Body of pancreas (tissue), 4 donors: ENCODE results near the gene RHOBTB3. TPM values are rescaled to one million over a fixed set of nuclear protein-coding genes. Genes with fewer than 3 reads are reported as not detected.
A peak's percentile ranks its signal among the peaks of the same experiment; 100 is the strongest.

Experiments used
- ATAC-seq: fragments of 150-250 bp; one replicate; pipeline ENCODE4 v1.9.1; 2016
- DNase-seq, 4 donors: peaks; one replicate each; pipeline ENCODE4 v3.0.0-alpha.2; 2019
- H3K27ac ChIP-seq, 4 donors: fragments of 200-600 bp; sonication (generic); 1 replicate in 3 of 4; 2 replicates in 1 of 4; pipeline versions ENCODE4 v1.5.1 to v1.6.1; 2016 to 2019; ENCODE audit warnings: mild to moderate bottlenecking in 1 of 4, mixed read lengths in 1 of 4, moderate library complexity in 1 of 4
- H3K27me3 ChIP-seq, 2 donors: fragments of 200-600 bp; sonication (generic); one replicate each; pipeline ENCODE4 v1.6.0; 2016; ENCODE audit warnings: mild to moderate bottlenecking in 1 of 2
- H3K36me3 ChIP-seq, 2 donors: fragments of 200-600 bp; sonication (generic); replicated peaks in 1 of 2; 2 replicates each; pipeline ENCODE4 v1.5.1; 2016; ENCODE audit warnings: low read depth in 2 of 2; ENCODE audit not compliant: insufficient read depth in 1 of 2
- H3K4me1 ChIP-seq: fragments of 200-600 bp; sonication (generic); one replicate; pipeline ENCODE4 v1.6.0; 2016
- H3K4me3 ChIP-seq, 2 donors: fragments of 200-600 bp; sonication (generic); 1 replicate in 1 of 2; 2 replicates in 1 of 2; pipeline ENCODE4 v1.5.1; 2016 to 2019
- H3K9me3 ChIP-seq, 3 donors: fragments of 200-600 bp; sonication (generic); 1 replicate in 2 of 3; 2 replicates in 1 of 3; pipeline ENCODE4 v1.5.1; 2016
- POLR2A ChIP-seq, 3 donors: fragments of 450-650 bp; IDR thresholded peaks; one replicate each; pipeline ENCODE4 v1.6.1; 2016; ENCODE audit warnings: antibody characterized with exemption in 3 of 3, mild to moderate bottlenecking in 2 of 3
- WGBS, 2 donors: methylation state at CpG; one replicate each; pipeline ENCODE4 v1.1.5; 2017; 5-methylcytosine and 5-hydroxymethylcytosine counted together
- intact Hi-C: fragments of 100-400 bp; cut with DNase I; formaldehyde crosslinking; loops from one replicate; pipeline ENCODE4 v1.15.1; 2023
- total RNA-seq, 2 donors: library from RNA; depleted of rRNA; stranded (reverse); fragments of >200 nt; gene quantifications; one replicate each; pipeline ENCODE4 v1.1.0, GENCODE V29; 2016
- TF ChIP-seq, protein P1 (sequence below), 7 experiments: fragments of 450-650 bp in 4 of 7; fragments of 200-600 bp in 3 of 7; sonication (generic) in 3 of 7; IDR thresholded peaks; one replicate each; pipeline ENCODE4 v1.5.1; 2016 to 2019; ENCODE audit warnings: antibody characterized with exemption in 7 of 7

The RHOBTB3 gene
- total RNA-seq, 2 donors from 2014 or later, result 153 to 196 TPM

- Histone ChIP-seq H3K27ac (no peak overlapping the region), H3K4me1 (peaks cover 41% of the 10 kb centered on the region), H3K9me3 (no peaks in the 10 kb centered on the region), H3K27me3 (no peaks in the 10 kb centered on the region), H3K36me3 (peaks cover 0 to 5% of the 10 kb centered on the region in 2 donors), H3K4me3 (no peak overlapping the region)
- no peak for DNase-seq
- ATAC-seq, result no peak
- WGBS, 2 donors, result 94 to 100% methylated on average over 1 of the region's 1 CpG
- no peak for TF ChIP-seq POLR2A (IDR thresholded peaks at IDR 0.05)
- TF ChIP-seq, protein P1, sequence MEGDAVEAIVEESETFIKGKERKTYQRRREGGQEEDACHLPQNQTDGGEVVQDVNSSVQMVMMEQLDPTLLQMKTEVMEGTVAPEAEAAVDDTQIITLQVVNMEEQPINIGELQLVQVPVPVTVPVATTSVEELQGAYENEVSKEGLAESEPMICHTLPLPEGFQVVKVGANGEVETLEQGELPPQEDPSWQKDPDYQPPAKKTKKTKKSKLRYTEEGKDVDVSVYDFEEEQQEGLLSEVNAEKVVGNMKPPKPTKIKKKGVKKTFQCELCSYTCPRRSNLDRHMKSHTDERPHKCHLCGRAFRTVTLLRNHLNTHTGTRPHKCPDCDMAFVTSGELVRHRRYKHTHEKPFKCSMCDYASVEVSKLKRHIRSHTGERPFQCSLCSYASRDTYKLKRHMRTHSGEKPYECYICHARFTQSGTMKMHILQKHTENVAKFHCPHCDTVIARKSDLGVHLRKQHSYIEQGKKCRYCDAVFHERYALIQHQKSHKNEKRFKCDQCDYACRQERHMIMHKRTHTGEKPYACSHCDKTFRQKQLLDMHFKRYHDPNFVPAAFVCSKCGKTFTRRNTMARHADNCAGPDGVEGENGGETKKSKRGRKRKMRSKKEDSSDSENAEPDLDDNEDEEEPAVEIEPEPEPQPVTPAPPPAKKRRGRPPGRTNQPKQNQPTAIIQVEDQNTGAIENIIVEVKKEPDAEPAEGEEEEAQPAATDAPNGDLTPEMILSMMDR (IDR thresholded peaks at IDR 0.05), result no peak
- intact Hi-C loops, result no loop called here
Measured at GRCh38 chr5:95743877-95744276, 12.7 kb downstream of the RHOBTB3 start.

DNA sequence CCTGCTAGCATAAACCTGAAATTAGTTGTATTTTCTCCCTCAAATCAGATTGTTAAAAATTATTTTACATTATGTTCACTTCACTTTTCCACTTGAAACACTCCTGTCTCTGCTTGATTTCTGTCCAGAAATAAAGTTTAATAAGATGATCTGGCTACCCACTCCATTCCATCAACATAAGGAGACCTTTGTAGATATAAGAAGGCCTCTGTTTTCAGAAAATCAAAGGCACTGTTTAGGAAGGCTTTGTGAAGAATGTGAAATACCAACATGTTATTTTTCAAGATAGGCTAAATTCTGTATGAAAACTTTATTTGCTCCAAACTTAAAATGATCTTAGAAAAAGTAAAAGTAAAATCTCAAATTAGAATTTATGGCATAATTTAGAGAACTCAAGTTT is 15.1 kb downstream of the RHOBTB3 start:
- H3K27ac ChIP-seq, result no peak overlapping the region
- ATAC-seq (no peak), DNase-seq (no peak)
- no peaks in the 10 kb centered on the region for H3K9me3 ChIP-seq
- no peak overlapping the region for H3K4me3 ChIP-seq
- H3K36me3 ChIP-seq, result peaks cover 0 to 17% of the 10 kb centered on the region in 2 donors
- peaks cover 38% of the 10 kb centered on the region for H3K4me1 ChIP-seq
- intact Hi-C loops, result no loop called here
- no peaks in the 10 kb centered on the region for H3K27me3 ChIP-seq
- no peak for TF ChIP-seq POLR2A (IDR thresholded peaks at IDR 0.05)
- TF ChIP-seq, protein P1 (IDR thresholded peaks at IDR 0.05), result no peak

DNA sequence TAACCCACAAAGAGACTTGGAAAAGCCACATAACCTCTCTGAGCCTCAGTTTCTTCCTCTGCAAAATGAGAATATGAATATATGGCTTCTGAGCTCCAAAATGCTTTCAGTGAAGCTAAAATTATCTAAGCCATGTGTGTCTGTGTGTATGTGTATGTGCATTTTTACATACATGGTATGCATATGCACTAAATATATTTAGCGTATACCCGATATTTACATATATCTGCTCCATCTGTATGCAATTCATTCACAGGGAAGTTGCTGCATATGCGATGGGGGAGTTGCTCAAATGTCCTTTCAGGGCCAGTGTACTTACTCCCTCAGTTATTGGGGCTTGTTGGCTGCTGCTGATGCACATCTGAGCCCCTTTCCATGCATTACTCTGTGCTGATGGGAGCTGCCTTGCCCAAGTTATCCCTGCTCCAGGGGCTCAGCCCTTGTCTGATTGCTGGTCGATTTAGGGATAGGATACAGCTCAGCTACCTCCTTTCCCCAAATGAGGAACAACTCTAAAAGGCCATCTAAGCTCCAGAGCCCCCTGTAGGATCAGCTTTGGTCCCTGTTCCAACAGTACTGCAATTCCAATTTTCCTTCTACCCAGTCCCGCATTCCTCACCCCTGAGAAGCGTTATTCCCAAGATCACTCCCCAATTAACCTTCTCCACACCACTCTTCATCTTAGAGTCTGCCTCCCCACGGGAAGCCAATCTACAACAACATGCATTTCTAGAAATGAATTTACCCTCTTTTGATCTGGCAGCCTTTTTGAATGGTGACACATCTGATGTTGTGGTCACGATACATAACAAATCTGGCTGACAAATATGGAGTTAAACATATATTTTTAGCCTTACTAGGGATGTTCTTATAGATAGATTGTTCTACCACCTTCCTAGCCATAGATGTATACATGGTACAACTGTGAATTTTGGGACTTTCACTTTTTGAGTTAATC is 15.9 kb downstream of the RHOBTB3 start:
- H3K36me3 ChIP-seq, result peaks cover 0 to 21% of the 10 kb centered on the region in 2 donors
- DNase-seq, result no peak
- TF ChIP-seq, protein P1 (IDR thresholded peaks at IDR 0.05), result no peak
- TF ChIP-seq POLR2A (IDR thresholded peaks at IDR 0.05), result no peak
- no peak overlapping the region for H3K27ac ChIP-seq
- no peaks in the 10 kb centered on the region for H3K9me3 ChIP-seq
- no peak for ATAC-seq
- H3K4me3 ChIP-seq, result no peak overlapping the region
- H3K4me1 ChIP-seq, result peaks cover 31% of the 10 kb centered on the region
- no peaks in the 10 kb centered on the region for H3K27me3 ChIP-seq
- 70 to 79% methylated on average over 8 of the region's 8 CpGs for WGBS, 2 donors
- intact Hi-C loops, result no loop called here

- H3K36me3 ChIP-seq, result peaks cover 0 to 30% of the 10 kb centered on the region in 2 donors
- intact Hi-C loops, result no loop called here
- H3K4me1 ChIP-seq, result peaks cover 27% of the 10 kb centered on the region
- TF ChIP-seq, protein P1 (IDR thresholded peaks at IDR 0.05), result no peak
- no peak for TF ChIP-seq POLR2A (IDR thresholded peaks at IDR 0.05)
- no peak for ATAC-seq
- no peak for DNase-seq
- WGBS, 2 donors, result 26 to 44% methylated on average over 2 of the region's 2 CpGs
- H3K27me3 ChIP-seq, result no peaks in the 10 kb centered on the region
- H3K4me3 ChIP-seq, result no peak overlapping the region
- no peaks in the 10 kb centered on the region for H3K9me3 ChIP-seq
- H3K27ac ChIP-seq, result peak overlapping the region in 1 of 4 donors; percentile 33
Measured at GRCh38 chr5:95748133-95748532, 17.0 kb downstream of the RHOBTB3 start.
